GM21576 (cell line): ENCODE results near the gene SASS6.

Experiments used
- ATAC-seq: cut with Tn5 transposase; IDR thresholded peaks from one replicate; pipeline ENCODE4 v1.9.1; 2021; ENCODE audit warnings: mild to moderate bottlenecking, moderate library complexity; ENCODE audit not compliant: unreplicated experiment

SASS6 gene, protein sequence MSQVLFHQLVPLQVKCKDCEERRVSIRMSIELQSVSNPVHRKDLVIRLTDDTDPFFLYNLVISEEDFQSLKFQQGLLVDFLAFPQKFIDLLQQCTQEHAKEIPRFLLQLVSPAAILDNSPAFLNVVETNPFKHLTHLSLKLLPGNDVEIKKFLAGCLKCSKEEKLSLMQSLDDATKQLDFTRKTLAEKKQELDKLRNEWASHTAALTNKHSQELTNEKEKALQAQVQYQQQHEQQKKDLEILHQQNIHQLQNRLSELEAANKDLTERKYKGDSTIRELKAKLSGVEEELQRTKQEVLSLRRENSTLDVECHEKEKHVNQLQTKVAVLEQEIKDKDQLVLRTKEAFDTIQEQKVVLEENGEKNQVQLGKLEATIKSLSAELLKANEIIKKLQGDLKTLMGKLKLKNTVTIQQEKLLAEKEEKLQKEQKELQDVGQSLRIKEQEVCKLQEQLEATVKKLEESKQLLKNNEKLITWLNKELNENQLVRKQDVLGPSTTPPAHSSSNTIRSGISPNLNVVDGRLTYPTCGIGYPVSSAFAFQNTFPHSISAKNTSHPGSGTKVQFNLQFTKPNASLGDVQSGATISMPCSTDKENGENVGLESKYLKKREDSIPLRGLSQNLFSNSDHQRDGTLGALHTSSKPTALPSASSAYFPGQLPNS

DNA sequence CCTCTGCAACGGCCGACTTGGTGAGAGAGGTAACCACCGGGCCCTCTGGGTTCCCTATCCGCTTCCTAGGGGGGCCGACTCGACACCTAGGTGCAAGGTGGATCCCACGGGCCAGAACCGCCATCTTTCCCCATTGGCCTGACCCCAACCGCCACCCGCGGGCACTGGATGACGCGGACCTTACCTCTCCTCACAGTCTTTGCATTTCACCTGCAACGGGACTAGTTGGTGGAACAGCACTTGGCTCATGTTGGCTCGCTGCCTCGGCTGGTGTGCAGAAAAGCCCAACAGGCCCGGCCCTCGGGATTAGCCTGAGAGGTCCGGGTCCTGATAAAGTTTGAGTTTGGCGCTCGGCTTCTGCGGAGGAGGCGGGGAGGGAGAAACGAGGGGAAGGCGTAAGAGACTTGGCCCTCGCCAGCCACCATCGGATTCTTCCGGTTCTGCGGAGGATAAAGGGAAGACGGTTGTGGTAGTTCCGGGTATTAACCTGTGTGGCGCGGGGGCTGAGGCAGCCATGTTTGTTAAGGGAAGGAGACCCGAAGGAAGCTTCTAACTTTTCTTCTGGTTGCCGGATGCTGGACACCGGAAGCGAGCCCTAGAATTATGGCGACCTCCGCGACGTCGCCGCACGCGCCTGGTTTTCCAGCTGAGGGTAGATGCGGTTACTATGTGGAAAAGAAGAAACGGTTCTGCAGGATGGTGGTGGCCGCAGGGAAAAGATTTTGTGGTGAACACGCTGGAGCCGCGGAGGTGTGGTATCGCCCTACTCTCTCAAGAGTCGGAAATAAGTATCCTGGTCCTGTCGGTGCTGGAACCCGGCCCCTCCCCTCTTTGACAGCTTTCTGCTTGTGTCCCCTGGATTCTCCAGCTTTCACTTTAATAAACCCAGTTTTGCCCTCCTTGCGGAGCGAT lies at the start of gene SASS6, which contains the start of gene TRMT13:
Gene SASS6 (minus strand): TSS at position 365 of the 912 bp plus-strand sequence. CDS start 116 bp downstream, at position 249.
Gene TRMT13 (plus strand): TSS at position 598 of the 912 bp plus-strand sequence. CDS start 6 bp downstream, at position 604.
- peak; percentile 90 for ATAC-seq

DNA sequence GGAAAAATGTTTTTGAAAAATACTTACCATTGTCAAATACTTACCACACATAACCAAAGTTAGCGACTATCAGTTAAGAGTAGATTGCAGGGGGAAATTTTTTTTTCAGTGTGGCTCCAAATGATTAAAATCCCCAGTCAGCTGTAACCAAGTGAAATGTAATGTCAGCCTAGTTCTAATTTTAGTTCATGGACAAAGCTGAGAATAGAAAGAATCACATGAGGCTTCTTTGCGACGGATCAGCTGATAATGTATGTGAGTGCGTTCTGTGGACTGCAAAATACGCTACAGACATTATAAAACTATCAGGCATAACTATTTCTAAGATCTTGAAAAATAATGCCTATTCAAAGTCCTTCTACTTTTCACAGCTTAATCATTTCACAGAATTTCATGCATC lies 45.4 kb upstream of the SASS6 start, which contains the start of gene LRRC39:
Gene LRRC39 (minus strand): TSS at position 166 of the 400 bp plus-strand sequence. CDS start 9,740 bp downstream, outside the sequence.
- ATAC-seq: no peak

DNA sequence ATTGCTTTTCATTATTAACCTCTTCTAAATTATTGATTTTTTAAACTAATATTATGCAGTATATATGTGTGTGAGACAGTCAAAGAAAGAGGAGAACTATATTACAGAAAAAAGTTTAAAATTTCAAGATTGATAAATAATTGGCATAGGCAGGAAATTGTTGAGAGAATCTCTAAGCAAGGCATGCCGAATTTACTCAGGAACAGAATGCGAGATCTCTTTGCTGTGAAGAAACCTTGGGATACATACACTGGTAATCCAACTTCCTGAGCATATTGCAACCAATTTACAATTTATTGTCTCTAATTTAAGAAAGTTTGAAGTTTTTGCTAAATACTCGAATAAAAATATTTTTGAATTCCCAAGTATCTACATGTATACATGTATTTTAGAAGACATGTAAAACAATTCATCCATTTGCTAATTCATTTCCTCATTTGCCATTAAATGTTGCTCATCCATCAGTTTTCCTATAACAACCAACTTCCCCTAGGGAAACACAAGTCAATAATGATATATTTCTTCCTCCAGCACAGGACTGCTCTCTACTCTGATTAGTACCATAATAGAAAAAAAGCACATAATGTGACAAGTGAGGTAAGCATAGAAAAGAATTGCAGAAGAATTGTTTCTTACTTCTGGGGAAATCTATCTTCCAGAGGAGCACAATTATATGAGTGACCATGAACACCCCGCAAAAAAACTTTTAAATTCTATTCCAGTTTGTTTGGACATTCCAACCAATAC lies 44.7 kb upstream of the SASS6 start:
- no peak for ATAC-seq

DNA sequence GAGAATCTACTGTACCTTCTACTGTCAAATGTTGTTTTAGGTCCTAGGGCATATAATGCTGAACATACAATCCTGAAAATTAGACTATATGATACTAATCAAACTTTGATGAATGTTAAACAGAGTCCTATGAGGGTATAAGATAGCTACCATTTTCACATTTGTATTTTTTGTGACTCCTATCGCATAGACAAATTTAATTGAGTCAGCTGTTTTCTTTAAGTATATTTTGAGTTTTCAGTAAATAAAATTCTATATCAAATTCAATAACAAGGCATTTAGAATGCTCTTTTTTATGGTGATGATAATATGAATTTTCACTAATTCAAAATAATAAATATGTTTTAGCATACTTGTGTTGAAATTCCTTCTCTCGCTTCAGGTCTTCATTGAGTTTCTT lies 35.3 kb upstream of the SASS6 start:
- ATAC-seq: no peak

DNA sequence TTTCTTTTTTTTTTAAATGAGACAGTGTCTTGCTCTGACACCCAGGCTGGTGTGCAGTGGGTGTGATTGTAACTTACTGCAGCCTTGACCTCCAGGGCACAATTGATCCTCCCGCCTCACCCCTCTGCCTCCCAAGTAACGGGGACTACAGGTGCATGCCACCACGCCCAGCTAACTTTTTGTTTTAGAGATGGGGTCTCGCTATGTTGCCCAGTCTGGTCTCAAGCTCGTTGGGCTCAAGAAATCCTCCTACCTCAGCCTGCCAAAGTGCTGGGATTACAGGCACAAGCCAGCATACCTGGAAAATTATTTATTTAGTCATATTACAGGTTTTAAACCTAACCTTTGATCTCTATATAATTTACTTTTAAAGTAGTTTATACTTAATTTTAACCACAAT lies 32.0 kb upstream of the SASS6 start:
- no peak for ATAC-seq

DNA sequence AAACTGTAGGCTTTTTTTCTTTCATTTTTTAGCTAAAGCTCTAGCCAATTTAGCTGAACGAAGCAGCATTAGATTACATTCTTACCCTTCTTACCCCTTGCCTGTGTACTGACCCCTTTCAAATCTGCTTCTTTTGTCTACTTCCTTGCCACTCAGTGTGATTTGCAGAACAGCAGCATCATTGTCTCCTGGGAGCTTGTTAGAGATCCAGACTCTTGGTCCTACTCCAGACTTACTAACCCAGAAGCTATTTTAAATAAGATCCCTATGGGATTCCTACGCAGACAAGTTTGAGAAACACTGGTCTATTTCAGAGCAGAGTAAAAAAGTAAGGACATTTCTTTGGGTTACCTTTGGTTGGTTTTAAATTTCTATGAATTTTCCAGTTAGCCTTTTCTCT lies 31.5 kb upstream of the SASS6 start:
- no peak for ATAC-seq

DNA sequence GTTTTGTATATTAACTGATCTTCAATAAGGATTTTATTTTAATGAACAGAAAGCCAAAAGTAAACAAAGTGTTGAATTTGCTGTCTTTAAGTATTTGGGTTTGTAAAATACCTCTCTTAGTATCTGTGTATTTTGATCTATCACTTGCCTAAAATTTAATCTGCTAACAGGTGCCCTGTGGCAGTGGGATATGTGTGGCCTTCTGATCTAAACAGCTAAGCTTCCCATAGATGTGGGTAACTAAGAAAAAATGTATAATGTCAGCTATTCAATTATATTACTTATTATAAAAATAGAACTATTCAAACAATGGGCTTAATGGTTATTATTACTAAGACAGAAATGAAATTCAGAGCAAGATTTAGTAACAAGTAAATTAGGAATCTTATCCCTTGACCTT lies 30.2 kb upstream of the SASS6 start:
- ATAC-seq: no peak

DNA sequence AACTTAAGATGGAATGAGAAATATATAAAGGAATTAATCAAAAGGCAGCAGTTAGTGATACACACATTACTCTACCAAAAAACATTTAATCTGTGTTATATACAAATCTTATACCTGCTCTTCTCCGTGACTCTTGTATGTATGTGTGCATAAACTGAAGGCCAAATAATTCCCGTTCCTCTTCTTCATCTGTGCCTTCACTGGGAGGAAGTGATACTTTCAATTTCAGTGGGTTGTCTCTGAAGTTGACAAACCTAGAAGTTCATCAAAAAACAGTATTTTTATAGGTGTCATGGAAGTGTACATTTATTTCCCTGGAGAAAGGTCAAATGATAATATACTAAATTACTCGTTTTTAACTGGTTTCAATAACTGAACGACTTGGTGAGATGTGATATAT lies 19.5 kb upstream of the SASS6 start:
- peak; percentile 96 for ATAC-seq

DNA sequence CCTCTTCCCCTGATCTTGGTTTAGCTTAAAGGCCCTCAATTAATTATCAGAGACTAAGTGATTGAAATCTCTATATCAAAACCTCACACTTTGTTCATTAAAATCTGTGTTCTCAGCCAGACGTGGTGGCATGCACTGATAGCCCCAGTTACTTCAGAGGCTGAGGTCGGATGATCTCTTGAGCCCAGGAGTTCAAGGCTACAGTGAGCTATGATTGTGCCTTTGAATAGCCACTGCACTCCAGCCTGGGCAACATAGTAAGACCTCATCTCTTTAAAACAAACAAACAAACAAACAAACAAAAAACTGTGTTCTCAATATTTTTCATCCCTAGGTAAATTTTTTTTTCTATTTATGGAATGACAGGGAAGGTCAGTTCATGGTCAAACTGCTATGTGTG lies 18.9 kb upstream of the SASS6 start:
- no peak for ATAC-seq

DNA sequence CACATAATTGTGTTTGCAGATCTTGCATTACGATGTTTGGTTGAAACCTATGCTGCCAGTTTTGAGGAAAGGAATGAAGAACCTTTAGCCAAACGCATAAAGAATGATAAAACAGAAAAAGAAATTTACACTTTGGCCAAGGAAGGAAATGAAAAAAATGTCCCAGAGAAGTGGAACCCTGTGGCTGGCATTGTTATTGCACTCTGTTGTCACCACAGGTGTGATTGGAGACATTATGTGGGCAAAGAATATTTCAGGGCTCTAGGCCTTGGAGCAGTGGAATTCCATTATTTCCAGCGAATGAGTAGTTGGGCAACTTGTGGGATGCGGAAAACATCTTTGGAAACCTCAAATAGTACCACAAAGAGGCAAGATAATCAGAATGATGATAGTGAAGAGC lies 15.1 kb upstream of the SASS6 start:
- ATAC-seq: no peak

DNA sequence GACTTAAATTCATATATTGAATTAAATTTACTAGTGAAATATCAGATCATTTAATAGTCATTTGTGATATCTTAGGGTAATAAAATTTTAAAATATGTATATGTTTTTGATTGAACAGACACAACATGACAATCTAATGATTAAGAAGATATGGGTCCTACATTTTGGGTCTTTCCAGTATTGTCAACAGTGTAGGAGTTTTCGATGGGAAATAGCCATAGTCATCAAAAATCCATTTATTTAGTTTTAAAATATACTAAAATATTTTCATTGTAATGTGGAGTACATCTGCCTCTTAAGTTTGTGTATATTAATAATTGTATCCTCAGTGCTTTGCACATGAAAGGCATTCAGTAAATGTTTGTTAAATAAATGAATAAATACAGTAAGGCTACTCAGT lies 14.2 kb upstream of the SASS6 start:
- ATAC-seq: no peak

DNA sequence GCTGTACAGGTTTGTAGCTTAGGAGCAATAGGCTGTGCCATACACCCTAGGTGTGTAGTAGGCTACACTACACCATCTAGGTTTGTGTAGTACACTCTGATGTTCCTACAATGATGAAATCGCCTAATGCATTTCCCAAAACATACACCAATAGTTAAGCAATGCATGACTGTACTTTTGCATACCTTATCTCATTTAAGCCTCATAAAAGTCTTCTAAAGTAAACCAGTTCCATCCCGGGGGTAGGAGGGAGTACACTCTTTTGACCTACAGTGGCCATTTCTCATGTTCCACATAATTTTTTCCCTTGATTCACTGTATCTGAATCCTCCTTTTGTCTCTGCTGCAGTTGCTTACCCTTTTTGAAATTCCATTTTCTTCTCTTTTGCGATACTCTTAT lies 12.4 kb upstream of the SASS6 start:
- no peak for ATAC-seq

DNA sequence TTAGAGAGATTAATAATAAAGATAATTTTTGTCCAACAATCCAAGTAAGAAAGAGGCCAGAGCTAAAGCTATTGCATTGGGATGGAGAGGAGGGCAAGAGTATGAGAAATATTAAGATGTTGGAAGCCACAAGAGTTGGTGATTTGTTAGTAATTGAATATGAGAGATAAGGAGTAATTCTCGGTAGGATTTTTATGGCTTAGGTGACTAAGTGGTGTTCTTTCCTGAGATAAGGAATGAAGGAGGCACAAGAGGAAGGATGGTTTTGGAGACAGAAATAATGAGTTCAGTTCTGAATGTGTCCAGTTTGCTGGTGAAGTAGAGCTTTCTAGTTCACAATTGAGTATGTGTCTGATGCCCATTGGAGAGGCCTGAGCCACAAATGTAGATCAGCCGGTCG lies 9.6 kb upstream of the SASS6 start:
- no peak for ATAC-seq

DNA sequence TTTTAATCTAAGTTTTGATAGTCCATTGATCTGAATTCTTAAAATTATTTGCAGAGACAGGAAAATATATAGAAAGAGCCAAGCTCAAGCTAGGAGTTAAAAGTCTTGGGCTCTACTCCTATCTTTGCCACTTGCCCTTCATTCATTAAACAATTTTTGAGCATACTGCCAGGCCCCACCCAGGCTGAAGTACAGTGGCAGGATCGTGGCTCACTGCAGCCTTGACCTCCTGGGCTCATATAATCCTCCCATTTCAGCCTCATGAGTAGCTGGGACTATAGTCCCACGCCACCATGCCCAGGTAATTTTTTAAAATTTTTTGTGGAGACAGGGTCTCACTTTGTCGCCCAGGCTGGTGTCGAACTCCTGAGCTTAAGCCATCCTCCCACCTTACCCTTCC lies 8.5 kb upstream of the SASS6 start:
- ATAC-seq: no peak

DNA sequence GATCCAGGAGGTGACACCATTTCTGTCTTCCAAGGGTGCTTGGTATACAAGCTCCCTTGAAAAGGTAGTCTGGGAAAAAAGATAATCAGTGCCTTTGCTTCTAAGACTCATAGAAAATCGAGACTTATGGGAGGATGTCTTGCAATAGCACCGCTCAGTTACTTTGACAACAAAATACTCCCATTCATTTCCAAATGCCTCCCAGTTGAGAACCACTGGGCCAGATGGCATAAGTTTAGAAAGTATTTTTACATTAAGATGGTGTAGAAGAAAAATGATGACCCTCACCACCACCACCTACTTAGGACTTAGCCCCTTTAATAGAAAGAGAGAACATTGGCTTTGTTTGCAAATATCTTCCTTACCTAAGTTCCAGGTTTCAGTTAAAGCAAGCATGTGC lies 4.9 kb upstream of the SASS6 start:
- ATAC-seq: no peak

DNA sequence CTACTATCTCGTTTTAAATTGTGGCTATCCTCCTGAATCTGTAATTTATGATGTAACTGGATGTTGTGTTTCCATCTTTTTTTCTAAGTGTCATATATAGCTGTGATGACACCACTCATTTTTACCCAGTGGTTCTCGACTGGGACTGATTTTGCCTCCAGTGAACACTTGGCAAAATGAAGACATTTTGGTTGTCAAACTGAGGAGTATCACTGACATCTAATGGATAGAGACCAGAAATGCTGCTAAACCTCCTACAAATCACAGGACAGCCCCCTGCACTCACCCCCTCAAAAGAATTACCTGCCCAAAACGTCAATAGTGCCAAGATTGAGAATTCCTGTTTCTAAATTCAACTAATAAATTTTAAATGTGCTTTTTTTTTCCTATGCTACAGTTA lies 2.1 kb upstream of the SASS6 start:
- ATAC-seq: no peak

DNA sequence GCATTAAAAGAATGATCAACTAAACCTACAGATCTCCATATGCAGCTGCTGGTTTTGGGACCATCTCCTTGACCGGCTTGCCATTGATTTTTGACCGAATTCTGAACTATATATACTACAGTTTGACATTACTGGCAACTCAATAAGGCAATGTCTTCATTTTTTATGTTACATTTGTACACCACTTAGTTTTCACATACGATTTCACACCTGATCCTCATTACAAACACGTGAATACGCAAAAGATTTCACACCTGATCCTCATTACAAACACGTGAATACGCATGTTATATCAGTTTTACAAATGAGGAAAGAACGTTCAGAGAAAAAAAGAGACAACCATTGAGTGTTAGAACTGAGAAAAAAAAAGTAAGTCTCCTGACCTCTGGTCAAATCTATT lies 1.1 kb downstream of the SASS6 start:
- no peak for ATAC-seq

DNA sequence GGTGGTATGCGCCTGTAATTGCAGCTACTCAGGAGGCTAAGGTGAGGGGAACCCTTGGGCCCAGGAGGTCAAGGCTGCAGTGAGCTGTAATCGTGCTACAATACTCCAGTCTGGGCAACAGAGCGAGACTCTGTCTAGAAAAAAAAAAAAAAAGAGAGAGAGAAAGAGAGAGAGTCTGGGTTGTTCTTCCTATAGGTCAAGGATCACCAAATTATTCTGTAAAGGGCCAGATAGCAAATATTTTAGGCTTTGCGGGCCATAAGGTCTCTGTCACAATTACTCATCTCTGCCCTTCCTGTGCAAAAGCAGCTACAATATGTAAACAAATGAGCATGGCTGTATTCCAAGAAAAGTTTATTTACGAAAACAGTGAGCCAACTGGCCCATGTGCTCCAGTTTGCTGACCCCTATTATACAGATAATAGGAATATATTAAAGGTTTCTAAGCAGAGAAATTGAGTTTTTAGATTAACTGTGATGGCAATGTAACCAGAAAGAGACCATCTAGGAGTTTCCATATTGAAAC lies 2.1 kb downstream of the SASS6 start:
- ATAC-seq: no peak

DNA sequence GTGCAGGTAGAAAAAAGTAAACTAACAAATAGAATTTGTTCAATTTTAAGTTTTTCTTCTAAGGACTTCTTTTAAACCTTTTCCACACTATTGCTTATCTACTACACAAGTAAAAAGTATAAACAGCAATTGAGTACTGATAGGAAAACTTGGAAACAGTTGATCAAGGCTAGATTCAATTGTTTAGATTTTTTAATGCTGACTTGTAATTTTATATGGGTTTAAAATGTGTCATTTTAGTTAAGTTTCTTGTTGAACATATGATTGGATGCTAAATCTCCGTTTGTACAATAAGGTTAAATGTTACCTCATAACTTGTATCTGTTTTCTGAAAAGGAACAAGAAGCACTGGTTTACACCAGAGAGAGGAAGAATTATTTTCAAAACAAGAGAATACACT lies 5.5 kb downstream of the SASS6 start:
- ATAC-seq: no peak

DNA sequence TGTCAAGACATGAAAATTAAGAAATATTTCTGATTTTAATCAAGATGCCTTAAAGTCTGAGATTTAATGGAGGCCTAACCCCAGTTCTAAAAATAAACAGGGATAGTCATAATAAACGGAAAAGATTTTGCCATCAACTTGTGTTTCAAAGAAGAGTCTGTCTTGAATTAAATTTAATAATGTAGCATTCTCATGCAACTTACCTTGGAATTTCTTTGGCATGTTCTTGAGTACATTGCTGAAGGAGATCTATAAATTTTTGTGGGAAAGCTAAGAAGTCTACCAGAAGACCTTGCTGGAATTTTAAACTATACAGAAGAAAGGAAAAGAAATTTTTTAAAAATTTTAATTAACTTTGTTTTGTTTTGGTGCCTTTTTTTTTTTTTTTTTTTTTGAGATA lies 10.6 kb downstream of the SASS6 start:
- no peak for ATAC-seq
